ENCODE data around the gene CUX1. TPM values are rescaled to one million over a fixed set of nuclear protein-coding genes. Genes with fewer than 3 reads are reported as not detected.

The CUX1 gene
- total and polyA plus RNA-seq, 10 of the 15 experiments (the other 5 are each of a cell fraction or from before 2014, with no cell fraction given) = 6.1 to 48.6 (median 25.9) TPM

GRCh38 chr7:102115931-102116330, 298.5 kb downstream of the CUX1 start (continued):
- TF ChIP-seq, protein P1, sequence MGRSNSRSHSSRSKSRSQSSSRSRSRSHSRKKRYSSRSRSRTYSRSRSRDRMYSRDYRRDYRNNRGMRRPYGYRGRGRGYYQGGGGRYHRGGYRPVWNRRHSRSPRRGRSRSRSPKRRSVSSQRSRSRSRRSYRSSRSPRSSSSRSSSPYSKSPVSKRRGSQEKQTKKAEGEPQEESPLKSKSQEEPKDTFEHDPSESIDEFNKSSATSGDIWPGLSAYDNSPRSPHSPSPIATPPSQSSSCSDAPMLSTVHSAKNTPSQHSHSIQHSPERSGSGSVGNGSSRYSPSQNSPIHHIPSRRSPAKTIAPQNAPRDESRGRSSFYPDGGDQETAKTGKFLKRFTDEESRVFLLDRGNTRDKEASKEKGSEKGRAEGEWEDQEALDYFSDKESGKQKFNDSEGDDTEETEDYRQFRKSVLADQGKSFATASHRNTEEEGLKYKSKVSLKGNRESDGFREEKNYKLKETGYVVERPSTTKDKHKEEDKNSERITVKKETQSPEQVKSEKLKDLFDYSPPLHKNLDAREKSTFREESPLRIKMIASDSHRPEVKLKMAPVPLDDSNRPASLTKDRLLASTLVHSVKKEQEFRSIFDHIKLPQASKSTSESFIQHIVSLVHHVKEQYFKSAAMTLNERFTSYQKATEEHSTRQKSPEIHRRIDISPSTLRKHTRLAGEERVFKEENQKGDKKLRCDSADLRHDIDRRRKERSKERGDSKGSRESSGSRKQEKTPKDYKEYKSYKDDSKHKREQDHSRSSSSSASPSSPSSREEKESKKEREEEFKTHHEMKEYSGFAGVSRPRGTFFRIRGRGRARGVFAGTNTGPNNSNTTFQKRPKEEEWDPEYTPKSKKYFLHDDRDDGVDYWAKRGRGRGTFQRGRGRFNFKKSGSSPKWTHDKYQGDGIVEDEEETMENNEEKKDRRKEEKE (IDR thresholded peaks at IDR 0.05) = no peak
- no peak for TF ChIP-seq SP1 (IDR thresholded peaks at IDR 0.05; ENCODE audit: low read depth, low read length)
- no peak for TF ChIP-seq SUZ12 (IDR thresholded peaks at IDR 0.05; ENCODE audit: unreplicated experiment)
- TF ChIP-seq CEBPB (IDR thresholded peaks at IDR 0.05; ENCODE audit: borderline replicate concordance in 1 of 2, low read depth in 2 of 2, low read length in 2 of 2) = no peak
- TF ChIP-seq CBFB (IDR thresholded peaks at IDR 0.05; ENCODE audit: low read depth) = no peak
- TF ChIP-seq ZNF384 (IDR thresholded peaks at IDR 0.05; ENCODE audit: borderline replicate concordance, low read depth, low read length) = no peak

- no TSS peak for BruUV-seq (replicated peaks)
- ChIA-PET SMC1A (ENCODE audit: uncharacterized antibody, unreplicated experiment) (no interaction called here), CTCF (no interaction called here), POLR2A (no interaction called here), RAD21 (ENCODE audit: unreplicated experiment) (no interaction called here)
- H3K4me2 ChIP-seq (ENCODE audit: control insufficient read depth, insufficient read depth) = no peak overlapping the region
- DNase-seq (ENCODE audit: low read depth, low spot score) = no peak
- no peak overlapping the region for H3K9ac ChIP-seq (ENCODE audit: control insufficient read depth, insufficient read depth, low read length)
- 81% methylated on average over 6 of the region's 6 CpGs for WGBS (ENCODE audit: insufficient coverage, insufficient replicate concordance, low lambda C conversion rate, missing lambda C conversion rate)
- FAIRE-seq = no peak
- no peak for ATAC-seq
- H4K20me1 ChIP-seq (ENCODE audit: control insufficient read depth, insufficient read depth) = no peaks in the 10 kb centered on the region
- no peaks in the 10 kb centered on the region for H3K9me3 ChIP-seq (replicated peaks; ENCODE audit: control insufficient read depth, insufficient read depth, low read length)
- no peaks in the 10 kb centered on the region for H3K79me2 ChIP-seq (ENCODE audit: control insufficient read depth, insufficient read depth, low read length)
- in situ Hi-C loops (cut with MboI) (no loop called here), intact Hi-C loops (cut with micrococcal nuclease; ENCODE audit: unreplicated experiment) (no loop called here)
- H3K4me1 ChIP-seq (ENCODE audit: control insufficient read depth, insufficient read depth, low read length) = peaks cover 15% of the 10 kb centered on the region
- H2AFZ ChIP-seq (ENCODE audit: control insufficient read depth, low read depth, low read length) = no peak overlapping the region
- no peaks in the 10 kb centered on the region for H3K27me3 ChIP-seq (replicated peaks in 1 of 2; ENCODE audit: control insufficient read depth in 2 of 2, insufficient read depth in 2 of 2, low read length in 1 of 2)
- TF ChIP-seq PAX8 (IDR thresholded peaks at IDR 0.05) = no peak
- no peak for TF ChIP-seq RELA (IDR thresholded peaks at IDR 0.05; ENCODE audit: borderline replicate concordance, partially characterized antibody)
- TF ChIP-seq RUNX3 (IDR thresholded peaks at IDR 0.05; ENCODE audit: low read length) = no peak
- no peak for TF ChIP-seq ZNF207 (IDR thresholded peaks at IDR 0.05; ENCODE audit: borderline replicate concordance)
- H3K36me3 ChIP-seq (ENCODE audit: control insufficient read depth in 2 of 2, insufficient read depth in 2 of 2, low read length in 1 of 2) = peaks cover 3 to 9% of the 10 kb centered on the region in 2 experiments
- H3K27ac ChIP-seq (ENCODE audit: control insufficient read depth, insufficient read depth) = no peak overlapping the region
- H3K4me3 ChIP-seq = no peak overlapping the region
Observed at GRCh38 chr7:102117743-102118142, 300.3 kb downstream of the CUX1 start.
